Measurements from ENCODE around the gene MLLT1.

The MLLT1 gene

DNA sequence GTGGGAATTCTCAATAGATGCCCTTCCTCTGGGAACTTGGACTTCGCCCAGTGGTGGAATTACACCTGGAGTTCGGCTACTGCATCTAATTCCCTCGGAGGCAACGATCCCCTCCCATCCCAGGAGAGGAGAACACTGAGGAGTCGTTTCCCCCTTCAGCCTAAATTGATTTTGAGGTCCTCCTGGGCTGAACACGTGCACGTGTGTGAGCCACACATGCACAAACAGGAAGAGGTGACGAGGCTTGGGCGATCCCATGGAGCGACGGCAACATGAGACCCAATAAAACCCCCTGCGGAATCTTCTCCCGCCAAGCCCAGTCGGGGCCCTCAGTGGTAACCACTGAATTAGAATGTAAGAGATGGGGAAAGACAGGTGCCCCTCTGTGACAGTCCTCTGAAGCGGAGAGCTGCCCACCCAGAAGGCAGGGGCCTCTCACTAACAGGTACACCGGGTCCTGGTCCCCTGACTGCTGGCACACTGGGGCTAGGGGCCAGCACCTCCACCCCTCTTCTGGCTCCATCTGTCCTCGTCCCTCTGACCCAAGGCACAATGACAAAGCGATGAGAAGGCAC is 4.5 kb downstream of the MLLT1 start:
- no peak for DNase-seq (ENCODE audit: low read depth in 2 of 2)

GRCh38 chr19:6274756-6275155 is 5.0 kb downstream of the MLLT1 start:
- DNase-seq (ENCODE audit: low read depth in 2 of 2), result no peak

DNA sequence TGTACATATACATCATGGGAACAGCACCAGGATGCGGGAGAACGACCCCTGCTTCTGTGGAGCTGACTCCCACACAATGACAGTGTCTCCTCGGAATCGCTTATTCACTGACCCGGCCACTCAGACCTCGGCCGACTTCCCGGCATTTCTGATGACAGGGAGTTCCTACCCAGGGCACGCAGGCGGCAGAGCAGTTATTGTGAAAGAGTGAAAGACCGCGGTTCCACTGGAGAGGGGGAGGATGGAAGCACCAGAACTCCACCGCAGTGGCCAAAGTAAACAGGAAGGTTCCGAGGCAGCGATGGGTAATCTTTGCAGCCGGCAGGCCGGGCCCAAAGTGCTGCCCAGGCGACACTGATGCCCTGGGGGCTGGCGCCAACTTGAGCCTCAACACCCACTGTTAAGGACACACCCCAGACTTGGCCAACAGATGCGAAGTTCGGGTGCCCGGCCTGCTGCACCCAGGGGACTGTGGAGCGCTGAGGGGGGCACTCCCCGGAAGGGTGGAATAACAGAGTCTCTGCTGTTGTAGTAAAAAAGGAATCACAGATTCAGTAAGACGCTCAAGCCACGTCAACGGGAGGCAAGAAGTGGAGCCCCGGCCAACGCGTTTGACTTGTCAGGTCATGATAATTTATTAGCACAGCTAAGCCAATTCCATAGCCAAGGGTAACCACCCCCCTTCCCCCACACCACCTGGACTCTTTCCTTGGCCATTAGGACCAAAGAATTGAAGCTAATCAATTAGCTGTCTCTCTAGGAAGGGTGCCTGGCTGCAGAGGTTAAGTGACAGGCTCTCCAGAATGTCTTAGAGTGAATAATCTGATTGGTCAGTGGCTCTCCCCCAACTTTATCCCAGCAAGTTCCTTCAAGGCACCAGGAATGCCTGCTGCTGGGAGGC is 5.8 kb downstream of the MLLT1 start:
- DNase-seq (ENCODE audit: low read depth in 2 of 2), result no peak

DNA sequence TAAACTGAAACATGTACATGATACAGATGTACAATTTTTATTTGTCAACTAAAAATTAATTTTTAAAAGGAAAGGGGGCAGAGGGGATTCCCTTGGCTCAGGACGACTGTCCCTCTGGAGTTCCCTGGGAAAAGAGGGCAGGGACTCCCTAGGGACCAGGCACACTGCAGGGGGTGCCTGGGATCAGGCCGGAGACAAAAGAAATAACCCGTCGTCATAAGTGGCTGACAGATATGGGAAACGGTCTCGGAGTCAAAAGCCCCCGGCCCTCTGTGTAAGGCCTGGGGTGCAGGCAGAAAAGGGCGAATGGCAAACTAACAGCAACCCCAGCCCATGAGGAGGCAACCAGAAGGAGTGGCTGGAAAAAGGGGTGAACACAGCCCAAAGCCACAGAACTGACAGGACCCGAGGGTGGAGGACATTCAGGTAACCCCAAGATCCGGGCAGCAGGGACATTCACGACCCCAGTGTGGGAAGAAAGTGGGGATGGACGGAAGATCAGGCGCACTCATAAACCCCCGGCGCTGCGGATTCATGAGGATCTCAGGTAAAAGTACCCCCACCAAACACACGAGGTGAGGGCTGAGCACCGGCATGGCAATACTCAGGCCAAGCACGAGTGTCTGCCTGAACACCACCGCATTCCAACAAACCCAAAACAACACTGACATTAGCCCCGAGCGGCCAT is 6.7 kb downstream of the MLLT1 start:
- DNase-seq (ENCODE audit: low read depth in 2 of 2), result no peak

- no peak for DNase-seq (ENCODE audit: low read depth in 2 of 2)
These were observed 7.4 kb downstream of the MLLT1 start for GRCh38 chr19:6272411-6272791.

- no peak for DNase-seq (ENCODE audit: low read depth in 2 of 2)
These were observed 7.9 kb downstream of the MLLT1 start for GRCh38 chr19:6271721-6272410.

- no peak for DNase-seq (ENCODE audit: low read depth in 2 of 2)
These were observed 8.5 kb downstream of the MLLT1 start for GRCh38 chr19:6271251-6271650.

DNA sequence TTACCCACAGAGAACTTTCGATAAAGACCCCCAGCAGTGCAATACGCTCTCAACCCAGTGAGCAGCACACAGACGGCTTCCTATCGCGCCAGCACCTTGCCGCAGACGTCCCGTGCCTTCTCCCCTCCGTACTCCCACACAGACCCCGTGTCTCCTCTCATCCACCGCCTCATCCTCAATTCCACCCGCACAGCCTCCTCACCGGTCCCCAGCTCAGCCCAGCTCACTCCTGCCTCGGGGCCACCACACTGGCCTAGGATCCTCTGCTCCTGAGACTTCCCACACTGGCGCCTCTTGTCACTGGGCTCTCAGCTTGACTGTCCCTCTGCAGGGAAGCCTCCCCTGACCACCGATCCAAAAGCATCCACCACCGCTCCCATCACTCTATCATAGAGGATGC is 9.0 kb downstream of the MLLT1 start:
- no peak for DNase-seq (ENCODE audit: low read depth in 2 of 2)

DNA sequence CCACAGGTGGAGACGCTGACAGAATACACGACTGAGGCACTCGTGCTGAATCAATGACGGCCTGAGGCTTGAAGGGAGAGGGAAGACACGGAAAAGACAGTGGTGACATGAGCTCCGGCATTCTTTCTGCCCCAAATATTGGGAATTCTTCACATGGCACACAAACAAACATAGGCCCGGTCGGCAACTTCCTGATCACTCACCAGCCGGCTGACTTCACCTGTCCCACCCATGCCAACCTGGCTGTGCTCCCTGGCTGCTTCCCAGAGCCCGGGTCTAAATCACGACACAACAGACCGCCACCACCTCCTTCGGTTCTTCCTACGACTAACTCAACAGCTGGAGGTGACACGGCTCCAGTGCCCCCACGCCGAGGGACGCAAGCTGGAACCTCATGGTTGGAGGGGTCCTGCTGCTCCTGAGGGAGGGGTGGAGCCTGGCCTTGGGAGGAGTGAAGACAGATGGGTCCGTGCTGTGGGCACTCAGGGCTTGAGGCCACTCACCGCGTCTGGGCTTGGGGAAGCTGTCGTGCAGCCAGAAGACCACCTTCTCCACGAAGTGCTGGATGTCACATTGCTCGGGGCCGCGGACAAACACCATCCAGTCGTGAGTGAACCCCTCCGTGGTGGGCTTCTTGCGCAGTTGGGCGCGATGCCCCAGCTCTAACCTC is 9.6 kb downstream of the MLLT1 start:
- DNase-seq (ENCODE audit: low read depth in 2 of 2), result no peak

DNA sequence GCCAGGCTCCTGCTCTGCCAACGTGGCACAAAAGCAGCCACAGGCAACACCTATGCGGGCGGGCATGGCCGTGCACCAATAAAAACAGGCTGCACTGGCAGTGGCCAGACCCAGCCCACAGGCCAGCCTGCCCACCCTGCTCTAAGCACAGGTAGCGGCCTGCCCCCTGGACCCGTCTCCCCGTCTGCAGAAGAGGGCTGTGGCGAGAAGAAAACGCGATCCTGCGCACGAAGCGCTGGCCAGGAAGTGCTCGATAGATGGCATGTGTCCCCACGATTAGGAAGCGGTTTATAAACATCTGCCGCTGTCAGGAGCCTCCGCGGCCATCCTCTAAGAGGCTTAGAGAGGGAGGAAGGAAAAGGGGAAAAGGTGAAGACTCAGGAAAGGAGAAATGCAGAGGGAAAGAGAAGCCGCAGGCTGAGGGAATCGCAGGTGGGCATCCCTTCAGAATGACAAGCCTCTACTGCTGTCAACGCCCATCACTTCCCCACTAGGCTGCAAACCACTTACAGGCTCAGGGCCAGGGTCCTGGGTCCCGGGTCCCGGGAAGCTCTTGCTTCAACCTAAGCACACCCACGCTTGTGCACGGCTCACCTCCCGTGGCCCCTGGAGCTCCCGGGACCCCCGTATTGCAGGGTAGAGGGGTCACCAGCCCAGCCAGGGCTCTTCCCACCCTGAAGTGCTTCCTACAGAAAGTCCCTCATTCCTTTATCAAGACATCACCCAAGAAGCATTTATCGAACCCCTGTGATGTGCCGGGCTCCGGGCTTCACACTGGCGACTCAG is 10.5 kb downstream of the MLLT1 start:
- no peak for DNase-seq (ENCODE audit: low read depth in 2 of 2)

GRCh38 chr19:6268382-6268771 is 11.4 kb downstream of the MLLT1 start:
- no peak for DNase-seq (ENCODE audit: low read depth in 2 of 2)

DNA sequence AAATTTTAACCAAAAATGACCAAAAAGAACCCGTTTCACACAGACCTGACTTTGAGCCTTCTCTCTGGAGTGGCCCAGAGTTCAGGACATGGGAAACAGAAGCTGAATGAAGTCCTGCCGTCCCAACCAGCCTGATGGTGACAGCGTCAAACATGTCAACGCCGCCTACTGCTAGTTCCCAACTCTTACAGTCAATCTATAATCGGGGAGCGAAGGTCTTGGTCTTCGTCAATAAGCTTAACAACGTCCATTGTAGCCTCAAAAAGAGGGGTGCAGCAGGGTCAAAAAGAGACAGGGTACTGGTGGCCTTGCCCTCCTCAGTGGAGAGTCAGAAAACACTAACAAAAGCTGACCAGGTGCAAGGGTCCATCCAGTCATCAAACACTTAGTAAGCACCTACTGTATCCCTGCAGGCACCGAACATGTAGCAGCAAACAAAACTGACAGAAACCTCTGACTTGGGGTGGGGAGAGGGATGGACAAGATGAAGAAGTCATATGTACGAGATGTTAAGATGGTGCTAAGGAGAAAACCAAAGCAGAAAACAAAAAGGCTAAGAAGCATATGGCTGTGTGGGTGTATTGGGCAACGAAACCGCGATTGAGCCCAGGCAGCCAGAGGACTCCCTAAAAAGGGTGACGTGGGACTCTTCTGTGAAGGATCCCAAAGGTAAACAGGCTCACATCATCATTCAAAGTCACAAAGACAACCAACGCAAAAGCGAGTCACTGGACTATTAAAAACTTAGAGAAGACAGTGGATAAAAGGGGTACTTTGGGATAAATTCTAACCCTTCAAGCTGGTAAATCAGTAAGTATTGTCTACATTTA is 12.0 kb downstream of the MLLT1 start:
- no peak for DNase-seq (ENCODE audit: low read depth in 2 of 2)

GRCh38 chr19:6264803-6265202 is 15.0 kb downstream of the MLLT1 start:
- DNase-seq (ENCODE audit: low read depth in 2 of 2), result no peak

- DNase-seq (ENCODE audit: low read depth in 2 of 2), result no peak
These were observed 15.9 kb downstream of the MLLT1 start for GRCh38 chr19:6263735-6264444.

- DNase-seq (ENCODE audit: low read depth in 2 of 2), result no peak
These were observed 16.5 kb downstream of the MLLT1 start for GRCh38 chr19:6263306-6263705.

DNA sequence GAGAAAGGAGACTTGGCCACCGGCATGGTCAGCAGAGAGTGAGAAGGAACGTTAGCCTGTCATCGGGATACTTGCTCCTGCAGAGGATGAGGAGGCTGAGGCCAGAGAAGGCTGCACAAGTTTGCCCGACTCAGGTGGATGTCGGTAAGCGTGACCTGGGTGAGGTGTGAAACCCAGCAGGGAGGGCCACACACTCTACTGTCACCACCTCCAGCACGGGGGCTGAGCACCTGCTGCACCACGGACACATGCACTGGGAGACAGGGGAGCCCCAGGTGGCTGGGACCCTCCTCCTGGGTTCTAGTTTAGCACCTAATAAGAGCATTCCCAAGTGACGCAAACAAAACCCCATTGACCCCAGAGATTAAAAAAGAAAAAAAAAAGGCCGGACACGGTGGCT is 17.3 kb downstream of the MLLT1 start:
- no peak for DNase-seq (ENCODE audit: low read depth in 2 of 2)

DNA sequence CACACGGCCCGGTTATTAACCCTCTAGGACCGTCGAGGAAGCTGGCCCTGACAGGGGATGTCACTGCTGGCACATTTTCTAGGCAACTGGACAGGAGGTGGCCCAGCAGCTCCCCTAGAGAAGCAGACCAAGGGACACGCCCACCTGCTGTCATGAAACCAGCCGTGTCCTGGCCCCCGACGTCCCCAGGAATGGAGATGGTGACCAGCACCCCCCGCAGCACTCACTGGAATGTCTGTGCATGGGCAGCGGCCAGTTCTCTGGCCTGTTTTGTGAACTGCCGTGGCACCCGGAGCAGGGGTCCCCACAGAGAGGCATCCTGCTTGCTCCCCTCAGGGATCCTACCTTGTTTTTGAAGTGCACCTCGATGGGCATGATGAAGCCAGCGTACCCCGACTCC is 17.9 kb downstream of the MLLT1 start:
- DNase-seq (ENCODE audit: low read depth in 2 of 2), result no peak

DNA sequence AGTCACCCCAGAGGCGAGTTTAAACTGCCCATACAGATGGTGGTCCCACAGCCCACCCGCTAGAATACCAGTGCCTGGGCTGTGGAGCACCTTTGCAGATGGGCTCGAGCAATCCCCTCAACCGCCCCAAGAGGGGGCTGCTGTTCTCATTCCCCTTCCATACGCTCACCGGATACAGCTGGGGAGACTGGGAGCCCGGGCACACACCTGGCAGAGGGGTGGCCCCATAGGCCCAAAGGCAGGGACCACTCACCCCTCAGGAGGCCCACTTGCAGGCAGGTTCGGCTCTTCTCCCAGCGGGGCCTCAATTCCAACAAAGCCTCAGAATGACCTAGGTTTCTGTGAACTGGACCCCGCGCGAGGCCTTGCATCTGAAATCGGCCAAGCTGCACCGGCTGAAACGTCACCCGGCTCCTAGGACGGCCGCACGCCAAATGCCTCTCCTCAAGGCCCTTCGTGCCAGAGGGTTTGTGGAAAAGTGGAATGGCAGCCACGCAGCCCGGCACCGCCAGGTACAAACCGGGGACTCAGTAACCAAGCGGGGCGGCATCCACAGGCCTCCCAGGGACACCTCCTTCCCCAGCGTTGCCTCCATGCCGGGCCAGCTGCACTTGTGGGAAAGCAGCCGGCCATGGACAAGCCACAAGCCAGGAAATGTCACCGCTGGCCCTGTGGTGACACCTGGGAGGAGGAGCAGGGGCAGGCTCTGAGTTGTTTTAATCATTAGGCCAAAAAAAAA is 18.7 kb downstream of the MLLT1 start:
- DNase-seq (ENCODE audit: low read depth in 2 of 2), result no peak

DNA sequence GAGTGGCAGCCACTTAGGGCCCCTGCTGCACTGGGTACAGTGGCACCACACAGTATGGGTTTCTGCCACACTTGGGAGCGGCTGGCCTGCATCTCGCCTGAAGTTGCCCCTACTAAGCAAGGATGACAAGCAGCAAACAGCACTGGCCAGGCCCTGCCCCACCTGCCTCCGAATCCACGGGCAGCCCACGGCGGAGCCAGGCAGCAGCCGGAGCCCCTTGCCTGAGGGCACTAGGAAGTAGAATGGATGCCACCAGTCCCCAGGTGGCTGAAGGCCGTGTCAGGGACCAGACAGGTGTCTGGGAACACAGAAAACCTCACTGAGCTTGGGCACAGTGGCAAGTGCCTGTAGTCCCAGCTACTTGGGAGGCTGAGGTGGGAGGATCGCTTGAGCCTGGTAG is 19.4 kb downstream of the MLLT1 start:
- no peak for DNase-seq (ENCODE audit: low read depth in 2 of 2)
